ENCODE results near the gene SORCS2.

Gene SORCS2

DNA sequence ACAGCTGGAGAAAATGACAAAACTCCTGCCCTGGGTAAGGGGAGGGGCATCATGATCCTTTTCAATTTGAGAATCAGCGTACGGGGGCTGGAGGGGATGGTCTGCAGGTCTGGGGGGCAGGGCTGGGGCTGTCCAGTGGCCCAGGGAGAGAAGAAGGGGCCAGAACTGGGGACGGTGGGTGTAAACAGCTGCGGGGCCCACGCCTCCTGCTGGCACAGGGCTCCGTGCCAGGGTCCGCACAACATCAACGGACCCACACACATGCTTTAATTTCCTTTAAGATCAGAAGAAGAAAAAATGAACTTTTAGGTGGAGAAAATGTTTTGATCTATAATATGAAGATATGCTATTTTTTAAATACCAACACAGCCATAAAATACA, 190.3 kb downstream of the SORCS2 start:
- no peak for DNase-seq

DNA sequence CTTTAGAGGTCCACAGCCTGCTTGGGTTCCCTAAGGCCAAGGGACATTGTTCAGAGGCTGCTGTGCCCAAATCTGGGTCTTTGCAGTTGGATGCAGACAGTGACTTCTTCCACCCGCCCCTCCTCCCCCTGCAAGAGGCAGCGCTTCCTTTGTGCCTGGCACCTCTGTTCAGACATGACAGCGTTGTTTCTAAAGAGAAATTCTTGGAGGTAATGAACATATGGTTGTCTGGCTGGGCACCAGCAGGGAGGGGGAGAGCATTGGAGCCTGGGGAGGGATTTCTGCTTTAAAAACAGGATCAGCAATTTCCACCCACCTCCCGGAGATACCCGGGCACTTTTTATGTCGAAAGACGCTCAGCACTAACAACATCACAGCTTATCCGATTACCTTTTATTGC, 190.9 kb downstream of the SORCS2 start:
- no peak for DNase-seq

DNA sequence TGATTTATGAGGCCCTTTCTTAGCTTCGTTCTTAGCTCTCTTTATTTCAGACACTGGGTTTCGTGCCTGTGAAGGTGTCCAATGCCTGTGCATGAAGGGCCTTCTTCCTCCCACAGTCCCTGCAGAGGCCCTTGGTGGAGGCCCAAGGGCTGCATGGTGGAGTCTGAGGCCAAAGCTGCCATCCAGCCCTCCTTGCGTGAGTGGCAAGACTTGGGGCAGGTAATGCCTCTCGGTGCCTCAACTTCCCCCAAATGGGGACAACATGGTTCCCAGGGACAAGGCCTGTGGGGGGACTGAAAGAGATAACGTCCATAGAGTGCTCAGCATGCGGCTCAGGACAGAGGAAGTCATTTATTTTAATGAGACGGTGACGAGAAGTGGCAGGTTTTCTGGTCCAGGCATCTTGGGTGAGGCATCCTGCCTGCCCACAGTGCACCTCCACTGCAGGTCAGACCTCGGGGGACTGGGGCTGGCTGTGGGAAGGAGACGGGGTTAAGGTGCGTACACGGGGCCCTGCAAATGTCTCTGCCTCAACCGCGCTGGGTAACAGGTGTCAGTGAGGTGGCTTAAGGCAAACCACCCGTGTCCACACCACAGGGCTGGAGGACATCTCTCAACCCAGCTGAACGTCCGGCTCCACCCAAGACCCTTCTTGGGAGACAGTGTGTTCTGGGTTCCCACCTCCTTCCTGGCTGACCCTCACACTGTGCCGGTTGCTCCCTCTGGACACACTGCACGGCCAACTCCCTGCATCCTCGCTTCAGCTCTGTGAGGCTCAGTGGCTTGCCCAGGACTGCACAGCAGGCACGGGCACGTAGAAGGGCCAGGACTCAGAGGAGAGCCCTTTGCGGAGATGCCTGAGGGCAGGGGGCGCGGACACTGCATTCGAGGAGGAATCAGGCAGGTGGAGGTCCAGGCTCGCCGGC, 191.9 kb downstream of the SORCS2 start:
- DNase-seq = no peak

DNA sequence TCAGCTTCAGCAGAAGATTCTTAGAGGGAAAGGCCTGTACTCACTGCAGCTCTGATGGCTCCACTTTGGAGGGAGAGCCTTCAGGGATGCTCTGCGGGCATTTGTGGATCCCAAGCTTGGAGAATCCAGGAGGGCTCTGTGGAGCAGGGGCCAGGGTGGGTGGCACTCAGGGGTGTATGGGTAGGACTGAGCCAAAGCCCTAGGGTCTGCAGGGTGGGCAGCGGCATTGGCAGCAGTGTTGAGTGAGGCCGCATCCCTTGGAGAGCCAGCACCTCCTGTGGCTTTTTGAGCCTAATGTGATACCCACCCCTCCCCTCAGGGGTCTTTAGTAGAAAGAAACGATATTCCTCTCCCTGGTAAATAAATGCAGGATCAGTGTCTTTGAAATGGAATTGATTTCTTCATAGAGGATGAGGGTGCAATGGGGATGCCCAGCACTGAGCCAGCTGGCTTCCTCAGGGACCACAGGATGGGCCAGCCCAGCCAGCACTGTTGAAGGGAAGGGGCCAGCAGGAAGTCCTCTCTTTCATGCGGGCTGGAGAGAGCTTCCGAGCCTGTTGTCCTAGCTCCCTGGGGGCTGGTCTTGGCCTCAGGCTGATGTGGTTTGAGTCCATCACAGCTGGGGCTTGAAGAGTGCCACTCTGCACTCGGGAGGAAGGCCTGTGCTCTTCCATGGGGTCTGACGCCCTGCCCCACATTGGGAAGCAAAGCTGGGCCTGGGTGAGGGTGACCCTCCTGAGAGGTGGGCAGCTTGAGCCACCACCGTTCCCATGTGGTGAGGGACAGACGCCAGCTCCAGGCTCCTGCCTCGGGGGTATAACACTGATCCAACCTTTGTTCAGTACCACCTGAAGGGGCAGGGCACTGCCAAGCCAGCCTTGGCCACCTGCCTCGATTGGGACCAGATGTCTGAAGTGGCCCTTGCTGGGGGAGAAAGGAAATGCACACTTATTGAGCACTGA, 192.9 kb downstream of the SORCS2 start:
- DNase-seq = no peak

DNA sequence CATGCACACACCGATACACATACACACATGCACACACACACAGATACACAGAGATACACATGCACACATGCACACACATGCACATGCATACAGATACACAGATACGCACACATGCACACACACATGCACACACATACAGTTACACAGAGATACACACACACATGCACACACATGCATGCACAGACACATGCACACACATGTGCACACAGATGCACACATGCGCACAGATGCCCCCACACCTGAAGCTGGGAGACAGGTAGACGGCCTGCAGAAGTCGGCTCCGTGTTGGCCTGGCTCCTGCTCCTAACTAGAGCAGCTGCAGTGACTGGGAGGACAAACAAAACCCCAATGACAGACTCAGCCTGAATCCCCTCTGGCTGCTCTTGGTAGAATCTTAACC, 195.6 kb downstream of the SORCS2 start:
- DNase-seq = no peak

DNA sequence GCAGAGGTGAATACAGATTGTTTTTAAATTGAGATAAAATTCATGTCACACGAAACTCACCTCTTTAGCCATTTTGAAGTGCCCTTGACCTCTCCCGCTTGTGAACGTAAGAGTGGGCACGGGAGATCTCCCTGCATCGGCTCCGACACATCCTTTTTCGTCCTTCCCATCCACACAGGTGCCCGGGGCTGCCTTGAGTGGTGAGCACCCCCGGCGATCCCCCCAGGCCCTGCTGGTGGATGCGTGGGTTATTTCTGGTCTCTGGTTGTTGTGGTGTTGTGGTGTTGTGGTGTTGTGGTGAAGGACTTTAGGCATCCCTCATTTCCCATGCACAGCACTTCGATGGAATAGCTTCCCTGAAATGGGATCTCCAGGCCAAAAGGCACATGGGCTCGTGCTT, 196.3 kb downstream of the SORCS2 start:
- DNase-seq = no peak

DNA sequence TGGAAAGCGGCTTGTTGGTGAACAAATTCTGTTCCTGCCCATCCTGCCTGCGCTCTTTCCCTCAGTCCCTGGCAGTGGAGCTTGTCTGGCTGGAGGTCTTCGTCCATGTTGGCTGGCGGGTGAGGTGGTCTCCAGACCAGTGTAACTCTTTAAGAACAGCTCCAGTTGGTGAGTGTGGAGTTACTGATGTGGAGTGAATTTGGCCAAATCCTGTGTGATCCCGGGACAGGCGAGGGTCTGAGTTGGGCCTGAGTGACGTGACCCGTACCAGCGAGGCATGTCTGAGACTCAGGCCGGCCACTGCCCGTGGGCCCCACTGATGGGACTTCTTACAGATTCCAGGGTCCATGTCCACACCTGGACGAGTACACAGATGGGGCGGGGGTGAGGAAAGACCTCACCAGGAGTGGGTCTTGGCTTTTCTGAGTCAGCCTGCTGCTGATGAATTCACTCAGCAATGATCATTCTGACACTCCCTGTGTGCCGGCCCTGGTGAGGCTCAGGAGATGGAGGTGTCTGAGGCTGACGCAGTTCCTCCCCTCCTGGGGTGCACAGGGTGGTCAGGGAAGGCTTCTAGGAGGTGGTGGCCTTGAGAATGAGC, 196.9 kb downstream of the SORCS2 start:
- no peak for DNase-seq

DNA sequence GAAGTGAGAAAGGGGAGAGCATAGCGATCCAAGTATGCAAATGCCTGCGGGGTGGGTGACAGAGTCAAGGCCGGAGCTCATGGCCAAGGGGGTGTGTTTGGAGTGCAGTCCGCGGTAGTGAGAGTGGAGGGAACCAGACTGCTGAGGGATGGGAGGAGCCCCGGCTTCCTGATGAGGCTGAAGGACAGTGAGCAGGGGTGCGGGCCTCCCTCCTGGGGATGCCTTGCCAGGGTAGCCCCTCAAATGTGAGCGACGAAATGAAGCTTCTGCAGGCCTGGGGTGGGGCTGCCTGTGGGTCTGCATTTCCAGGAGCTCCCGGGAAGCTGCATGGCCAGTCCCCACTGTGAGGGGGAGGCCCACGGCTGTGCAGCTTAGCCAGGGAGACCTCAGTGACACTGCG, 197.4 kb downstream of the SORCS2 start:
- DNase-seq = no peak

DNA sequence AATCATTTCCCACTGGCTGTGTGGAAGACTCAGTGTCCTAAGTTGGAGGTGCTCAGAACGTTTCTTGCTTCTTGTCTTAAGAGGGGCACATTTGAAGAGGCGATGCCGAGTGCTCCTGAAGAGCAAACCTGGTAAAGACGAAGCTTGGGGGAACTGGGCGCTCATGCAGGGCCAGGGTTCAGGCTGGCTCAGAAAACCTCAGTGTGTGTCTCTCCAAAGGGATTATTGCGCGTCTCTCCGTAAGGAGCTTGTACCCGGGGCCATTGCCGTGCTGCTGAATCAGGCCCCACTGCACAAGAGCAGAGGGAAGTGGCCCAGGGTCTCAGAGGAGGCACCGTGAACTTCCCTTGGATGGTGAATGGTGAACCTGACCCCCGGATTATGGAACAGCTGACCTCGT, 198.0 kb downstream of the SORCS2 start:
- DNase-seq = no peak

DNA sequence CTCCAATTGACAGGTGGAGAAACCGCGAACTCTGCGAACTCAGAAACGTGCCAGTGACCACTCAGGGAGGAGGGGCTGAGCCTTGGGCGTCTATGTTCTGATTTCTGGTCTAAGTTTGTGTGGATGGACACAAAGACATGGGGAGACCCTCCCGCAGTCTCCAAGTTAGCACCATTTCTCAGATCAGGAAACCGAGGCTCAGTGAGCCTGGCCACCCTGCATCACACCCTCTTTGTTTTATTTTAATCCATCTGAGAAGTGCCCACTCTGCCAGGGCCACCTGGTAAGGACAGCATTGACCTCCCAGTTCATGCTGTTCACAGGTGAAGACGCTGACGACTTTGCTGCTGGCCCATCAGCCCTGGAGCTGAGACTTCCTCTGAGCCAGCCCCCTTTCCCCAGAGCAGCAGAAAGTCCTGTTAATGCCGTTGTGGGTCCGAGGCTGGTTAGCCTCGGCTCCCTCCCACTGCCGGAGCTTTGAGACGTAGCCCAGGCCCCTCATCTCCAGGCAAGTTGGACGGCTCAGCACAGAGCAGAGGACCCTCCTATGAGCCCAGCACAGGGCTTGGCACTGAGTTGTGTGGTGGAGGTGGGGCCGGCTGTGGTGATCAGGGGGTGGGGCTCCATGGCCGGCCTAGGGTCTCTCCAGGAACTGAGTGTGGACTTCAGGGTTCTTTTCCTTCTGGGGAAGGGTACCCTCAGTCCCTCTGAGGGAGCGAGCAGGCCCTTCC, 198.7 kb downstream of the SORCS2 start:
- no peak for DNase-seq

DNA sequence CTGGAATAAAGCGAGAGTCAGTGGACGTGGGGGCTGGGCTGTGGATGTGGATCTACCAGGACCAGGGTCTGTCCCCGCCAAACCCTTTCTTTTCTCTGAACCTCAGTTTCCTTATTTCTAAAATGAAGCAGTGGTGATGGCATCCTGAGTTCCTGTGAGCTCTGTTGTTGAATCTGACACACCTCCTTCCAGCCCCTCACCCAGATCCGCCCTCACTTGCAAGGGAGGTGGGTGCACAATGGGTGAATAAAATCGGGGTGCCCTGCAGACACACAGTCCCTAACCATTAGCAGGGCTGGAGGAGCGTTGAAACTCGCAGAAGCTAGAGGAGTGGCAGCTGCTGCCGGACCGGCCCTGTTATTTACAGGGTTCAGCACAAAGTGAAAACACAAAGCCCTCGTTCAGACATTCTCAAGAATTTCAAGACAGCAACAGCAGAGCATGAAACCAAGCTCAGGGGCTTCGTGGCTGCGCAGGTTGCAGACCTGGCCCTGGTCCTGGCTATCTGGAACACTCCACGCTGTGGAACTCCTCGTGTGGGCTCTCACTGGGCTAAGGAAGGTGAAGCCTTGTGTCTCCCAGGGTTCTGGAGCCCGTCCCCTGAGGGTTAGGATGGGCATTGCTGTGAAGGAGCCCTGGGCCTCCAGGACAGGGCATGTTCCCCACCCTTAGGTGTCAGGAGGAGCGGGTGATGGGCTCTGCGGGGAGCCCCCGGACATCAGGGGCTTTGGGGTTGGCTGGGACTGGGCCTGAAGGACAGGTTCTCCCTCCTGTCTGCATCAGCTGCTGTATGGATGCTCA, 199.5 kb downstream of the SORCS2 start:
- DNase-seq = no peak

DNA sequence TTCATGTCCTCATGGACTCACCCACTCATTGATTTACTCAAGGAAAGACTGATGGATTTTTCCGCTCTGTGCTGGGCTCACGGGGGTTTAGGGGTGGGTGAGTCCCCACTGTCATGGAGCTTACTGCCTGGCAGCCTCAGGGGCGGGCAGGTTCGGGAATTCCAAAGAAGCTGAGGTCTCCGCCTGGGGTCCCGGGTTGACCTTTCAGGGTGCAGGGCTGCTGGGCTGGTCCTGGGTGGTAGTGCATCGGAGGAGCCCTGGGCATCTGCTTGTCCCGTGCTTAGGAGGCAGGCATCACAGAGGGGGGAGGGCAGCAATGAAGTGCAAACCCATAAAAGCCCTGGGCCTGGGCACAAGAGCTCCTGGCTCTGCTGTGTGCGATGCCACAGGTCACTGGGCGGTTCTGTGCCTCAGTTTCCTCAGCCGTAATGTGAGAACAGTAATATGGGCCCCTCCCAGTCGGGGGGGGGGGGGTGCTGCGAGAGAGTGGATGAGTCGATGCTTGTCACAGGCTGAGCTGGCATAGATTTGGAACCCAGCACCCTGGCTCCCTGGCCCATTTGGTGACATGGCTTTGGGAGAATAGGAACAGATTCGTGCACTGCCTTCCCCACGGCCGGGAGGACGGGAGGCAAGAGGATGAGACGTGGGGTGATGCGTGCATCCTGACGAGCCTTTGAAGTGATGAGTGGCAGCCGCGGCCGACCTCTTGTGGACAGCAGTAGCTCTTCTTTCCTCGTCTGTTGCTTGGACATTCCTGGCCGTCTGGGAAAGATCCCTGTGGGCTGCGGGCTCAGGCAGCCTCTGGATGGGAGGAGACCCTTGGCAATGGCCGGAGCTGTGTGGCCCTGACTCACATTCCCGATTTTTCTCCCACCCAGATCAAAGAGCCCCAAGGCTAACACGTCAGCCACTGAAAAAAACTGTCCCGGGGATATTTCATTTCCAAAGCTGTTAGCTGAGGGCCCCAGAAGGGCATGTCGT, 200.4 kb downstream of the SORCS2 start:
- no peak for DNase-seq

DNA sequence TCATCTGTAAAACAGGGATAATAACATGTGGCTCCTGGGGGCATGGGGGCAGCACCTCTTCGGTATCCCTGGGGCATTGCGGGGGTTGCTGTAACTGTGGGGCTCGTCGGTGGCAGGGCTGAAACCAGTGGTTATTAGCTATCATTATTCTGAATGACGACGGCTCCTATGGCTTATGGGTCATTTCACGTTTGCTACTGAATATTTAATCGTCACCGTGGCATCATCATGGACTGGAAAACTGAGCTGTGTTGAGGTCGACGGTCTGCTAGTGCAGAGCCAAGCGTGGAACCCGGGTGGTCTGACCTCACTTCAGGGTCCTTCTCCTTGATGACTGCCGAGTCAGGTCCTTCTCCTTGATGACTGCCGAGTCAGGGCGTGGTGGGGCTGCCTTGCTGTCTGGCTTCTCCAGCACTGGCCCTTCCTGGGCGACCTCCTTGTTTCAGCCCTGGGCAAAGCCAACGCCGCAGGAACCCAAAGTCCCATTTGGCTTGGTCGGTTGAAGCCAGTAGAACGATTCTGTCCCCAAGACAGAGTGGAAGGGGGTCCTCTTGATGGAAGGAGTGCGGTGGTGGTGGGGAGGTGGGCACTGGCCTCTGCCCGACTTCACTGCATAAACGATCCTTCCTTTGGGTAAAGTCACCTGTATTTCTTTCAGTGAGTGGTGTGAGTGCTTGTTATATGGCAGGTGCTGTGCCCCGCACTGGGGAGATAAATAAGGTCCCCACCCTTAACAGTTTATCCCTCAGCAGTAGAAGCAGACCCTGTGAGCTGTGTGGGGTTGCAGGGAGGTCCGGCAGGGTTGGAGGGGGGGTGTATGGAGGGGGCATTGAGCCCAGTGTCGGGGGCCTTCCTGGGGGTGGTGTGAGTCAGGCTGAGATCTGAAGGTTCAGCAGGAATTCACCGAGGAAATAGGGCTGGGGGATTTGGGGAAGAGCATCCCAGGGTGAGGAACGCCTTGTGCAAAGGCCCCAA, 201.6 kb downstream of the SORCS2 start:
- no peak for DNase-seq

DNA sequence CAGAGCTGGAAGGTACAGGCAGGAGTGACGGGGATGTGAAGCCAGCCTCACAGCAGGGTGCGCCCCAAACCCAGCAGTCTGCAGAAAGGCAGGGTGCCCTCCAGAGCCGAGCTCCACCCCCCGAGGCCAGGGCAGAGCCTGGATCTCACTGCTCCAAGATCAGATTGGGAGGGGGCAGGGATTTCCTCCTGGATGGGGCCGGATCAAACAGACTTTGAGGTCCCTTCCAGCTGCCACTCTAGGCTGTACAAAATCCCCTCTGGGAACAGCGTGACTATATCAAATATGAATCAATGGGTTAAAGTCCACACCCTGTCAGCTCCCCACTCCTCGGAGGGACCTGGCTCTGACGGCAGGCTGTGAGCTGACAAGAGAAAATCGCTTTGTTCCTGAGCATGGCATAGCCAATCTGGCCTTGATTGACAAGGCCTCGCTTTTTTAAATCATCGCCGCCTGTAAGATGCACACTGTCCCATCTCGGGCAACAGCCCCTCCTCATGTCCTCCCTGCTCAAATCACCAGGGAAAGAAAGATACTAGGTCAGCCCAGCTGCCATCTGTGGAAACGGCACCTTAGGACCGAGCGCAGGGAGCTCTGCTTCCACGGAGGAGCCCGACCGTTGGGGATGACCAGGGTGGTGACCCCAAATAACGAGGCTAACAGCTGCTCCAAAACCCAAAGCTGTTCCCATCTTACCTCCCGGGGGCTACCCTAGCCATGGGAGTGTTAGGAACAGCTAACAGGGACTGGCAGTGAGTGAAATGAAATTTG, 202.5 kb downstream of the SORCS2 start:
- DNase-seq = no peak

DNA sequence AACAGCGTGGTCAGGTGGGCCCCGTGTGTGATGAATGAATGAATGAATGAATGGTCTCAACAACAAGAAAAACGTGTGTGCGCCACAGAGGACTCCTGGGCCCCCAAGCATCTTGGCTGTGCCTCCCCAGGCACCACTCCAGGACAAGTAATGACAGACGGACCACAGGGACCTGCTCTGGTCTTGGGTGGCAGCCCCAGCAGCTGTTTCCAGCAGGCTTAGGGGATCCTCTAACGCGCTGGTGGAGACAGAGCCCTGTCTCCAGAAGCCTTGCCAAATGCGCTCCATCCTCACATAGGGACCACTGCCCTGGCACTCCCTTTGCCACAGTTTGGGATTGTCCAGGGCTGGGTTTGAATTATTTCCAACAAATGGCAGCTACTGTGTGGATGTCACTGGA, 203.3 kb downstream of the SORCS2 start:
- DNase-seq = no peak

DNA sequence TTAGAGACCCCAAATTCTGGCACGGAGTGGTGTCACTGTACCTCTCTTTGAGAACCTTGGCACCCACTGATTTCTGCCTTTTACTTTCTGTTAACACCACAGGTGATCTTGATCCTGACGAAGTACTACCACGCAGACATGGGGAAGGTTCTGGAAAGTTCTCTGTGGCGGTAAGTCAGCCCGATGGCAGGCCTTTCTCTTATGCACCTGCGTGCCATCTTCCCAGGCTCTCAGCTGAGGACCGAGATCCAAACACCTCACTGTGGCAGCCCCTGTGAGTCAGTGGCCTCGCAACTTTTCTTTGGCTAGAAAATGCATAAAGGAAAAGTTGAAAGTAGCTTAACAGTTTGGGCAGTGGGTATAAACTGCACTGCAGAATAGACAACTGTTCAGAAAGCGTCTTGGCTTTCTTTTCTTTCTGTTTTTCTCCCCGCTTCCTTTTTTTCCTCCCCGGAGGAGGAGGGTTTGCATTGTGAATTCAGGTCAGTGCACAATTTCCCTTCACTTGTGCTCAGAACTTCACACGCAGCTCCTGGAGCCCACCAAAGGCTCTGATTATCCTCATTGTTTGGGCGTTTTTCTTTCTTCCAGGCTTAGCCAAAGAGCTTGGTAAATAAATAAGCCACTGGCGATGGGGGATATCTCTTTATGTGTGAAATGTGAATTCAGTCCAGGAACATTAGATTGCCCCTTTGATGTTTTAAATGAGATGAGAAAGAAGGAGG, 204.0 kb downstream of the SORCS2 start:
- DNase-seq = no peak

DNA sequence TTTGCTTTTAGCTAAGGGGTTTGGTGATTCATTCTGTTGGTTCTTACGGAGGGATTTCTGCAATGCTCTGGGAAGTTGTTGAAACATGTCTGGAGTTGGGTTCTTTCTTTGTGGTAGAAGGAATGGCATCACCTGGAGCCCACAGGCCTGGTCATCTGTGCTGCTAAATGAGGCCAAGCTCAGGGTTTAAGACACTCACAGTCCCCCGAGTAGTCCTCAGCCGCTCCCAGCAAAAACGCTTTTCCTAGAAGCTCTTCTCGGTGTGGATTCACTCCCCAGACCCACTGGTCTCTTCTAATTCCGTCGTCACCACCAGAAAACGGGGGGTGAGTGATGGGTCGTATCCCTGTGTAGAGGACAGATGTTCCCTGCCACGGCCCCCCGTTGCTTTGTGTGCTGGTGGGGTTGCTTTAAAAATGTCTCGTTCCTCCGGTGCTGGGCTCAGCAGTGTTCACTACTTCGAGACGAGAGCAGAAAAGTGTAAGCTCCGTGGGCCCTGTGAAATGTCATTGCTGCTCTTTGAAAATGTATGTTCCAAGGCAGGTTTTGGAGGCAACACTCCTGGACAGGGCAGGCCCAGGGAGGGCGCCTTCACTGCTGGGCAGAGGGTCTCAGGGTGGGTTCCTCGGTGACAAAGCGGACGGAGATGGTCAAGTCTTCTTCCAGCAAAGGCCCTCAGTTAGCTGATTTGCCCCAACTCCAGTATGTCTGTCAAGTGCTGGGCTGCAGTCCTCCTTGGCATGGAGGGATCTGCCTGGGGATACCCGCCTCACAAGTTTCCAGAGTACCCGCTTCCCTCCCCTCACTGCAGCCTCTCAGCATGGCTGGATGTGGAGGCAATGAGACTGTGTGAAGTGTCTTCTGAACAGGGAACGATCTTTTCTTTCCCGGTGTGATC, 205.1 kb downstream of the SORCS2 start:
- DNase-seq = no peak
